OCI-LY1 (cell line): ENCODE data around the gene RNF207.

Source experiments
- CTCF ChIP-seq: fragments of 200-600 bp; sonication (generic), shearing (Covaris generic); IDR thresholded peaks from 2 replicates; pipeline ENCODE4 v1.5.1; 2017; ENCODE audit warnings: mild to moderate bottlenecking, antibody characterized with exemption, low read length, moderate library complexity, mixed read lengths
- EZH2 ChIP-seq: fragments of 200-600 bp; sonication (generic), shearing (Covaris generic); IDR thresholded peaks from 2 replicates; pipeline ENCODE4 v1.8.0; 2017; ENCODE audit warnings: borderline replicate concordance, mixed run types, mild to moderate bottlenecking, antibody characterized with exemption, low read length, moderate library complexity, mixed read lengths

DNA sequence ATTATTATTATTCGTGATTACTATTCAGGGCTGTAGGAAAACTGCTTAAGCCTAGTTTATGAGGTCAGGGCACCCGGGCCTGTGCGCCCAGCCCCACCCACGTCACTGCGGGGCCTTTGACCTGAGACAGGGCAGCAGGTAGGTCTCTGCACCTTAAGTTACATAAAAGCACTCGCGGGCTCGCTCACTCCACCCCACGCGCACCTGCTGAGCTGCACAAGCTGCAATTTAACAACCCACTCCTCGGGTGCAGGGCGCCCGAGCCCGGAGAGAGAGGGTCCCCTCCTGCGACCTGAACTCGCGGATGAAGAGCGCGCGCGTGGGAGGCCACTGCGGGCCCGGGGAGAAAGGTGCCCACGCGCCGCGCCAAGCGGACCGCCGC is 29.4 kb downstream of the RNF207 start:
- TF ChIP-seq CTCF (no peak), EZH2 (no peak)
